HG02870 (cell line): ENCODE measurements around the gene RNU6-1.

ENCODE experiments used
- ATAC-seq: cut with Tn5 transposase; IDR thresholded peaks from one replicate; pipeline ENCODE4 v1.9.1; 2021; ENCODE audit warnings: mild to moderate bottlenecking, moderate library complexity; ENCODE audit not compliant: unreplicated experiment

RNU6-1 gene

DNA sequence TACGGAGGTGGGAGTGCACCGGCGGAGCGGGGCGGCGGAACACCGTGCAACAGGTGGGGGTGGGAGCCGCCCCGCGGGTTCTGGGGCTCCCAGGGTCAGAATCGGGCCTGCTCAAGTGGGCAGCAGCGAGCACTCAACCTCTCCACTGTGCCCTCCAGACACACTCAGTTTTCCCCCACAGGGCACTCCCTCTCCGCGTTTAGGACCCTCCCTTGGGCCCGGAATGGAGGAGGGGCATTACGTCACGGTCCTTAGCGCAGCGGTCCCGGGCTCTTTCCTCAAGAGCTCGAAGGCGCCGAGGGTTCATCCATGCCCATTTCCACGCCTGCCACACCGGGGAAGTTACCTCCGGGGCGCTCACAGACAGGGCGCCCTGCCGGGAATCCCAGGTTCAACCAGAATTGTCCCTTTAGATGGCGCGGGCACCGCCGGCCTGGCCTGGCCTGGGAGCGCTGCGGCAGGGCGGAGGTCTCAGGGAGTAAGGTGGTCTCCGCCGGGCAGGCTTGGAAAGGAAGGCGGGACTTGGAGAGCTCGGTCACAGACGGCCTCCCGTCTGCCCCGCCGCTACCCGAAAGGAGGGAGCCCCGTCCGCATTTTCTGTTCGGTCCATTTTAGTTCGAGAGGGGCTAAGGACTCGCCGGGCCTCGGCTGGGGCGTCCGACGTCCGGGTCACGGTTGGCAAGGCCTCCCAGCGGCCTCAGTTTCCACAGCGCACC is 5.1 kb downstream of the RNU6-1 start:
- ATAC-seq, result no peak

DNA sequence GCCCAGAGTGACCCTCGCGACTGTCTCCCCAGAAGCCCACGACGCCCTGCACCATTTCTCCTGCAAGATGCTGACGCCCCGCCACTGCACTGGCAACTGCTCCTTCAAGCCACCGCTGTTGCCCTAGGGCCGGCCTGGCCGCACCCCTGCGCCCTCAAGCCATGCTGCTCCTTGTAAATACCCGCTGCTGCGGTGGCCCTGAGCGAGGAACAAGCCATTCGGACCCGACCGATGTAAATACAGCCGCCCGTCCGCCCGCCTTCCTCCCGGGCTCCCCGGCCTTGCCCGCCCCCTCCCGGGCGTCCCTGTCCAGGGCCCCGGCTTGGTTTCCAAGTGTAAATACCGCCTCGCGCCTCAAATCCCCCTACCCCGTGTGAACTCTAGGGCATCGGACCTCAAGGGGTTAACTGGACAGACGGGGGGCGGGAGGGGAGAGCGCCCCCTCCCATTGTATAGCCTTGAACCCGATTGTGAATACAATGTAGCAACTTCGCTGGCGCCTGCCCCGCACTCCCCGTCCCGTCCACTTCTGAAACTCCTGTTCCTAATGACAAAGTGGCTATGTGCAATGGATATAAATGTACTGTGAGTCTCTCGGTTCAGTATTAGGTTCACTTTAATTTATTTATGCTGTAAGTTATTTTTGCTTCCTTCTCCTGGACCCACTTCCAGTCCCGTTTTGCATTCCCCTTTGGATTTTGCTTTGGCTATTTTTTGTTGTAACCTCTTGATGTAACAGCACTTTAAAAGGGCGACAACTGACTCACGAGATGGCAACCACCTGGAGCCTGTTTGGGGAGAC is 5.9 kb downstream of the RNU6-1 start:
- ATAC-seq, result no peak

DNA sequence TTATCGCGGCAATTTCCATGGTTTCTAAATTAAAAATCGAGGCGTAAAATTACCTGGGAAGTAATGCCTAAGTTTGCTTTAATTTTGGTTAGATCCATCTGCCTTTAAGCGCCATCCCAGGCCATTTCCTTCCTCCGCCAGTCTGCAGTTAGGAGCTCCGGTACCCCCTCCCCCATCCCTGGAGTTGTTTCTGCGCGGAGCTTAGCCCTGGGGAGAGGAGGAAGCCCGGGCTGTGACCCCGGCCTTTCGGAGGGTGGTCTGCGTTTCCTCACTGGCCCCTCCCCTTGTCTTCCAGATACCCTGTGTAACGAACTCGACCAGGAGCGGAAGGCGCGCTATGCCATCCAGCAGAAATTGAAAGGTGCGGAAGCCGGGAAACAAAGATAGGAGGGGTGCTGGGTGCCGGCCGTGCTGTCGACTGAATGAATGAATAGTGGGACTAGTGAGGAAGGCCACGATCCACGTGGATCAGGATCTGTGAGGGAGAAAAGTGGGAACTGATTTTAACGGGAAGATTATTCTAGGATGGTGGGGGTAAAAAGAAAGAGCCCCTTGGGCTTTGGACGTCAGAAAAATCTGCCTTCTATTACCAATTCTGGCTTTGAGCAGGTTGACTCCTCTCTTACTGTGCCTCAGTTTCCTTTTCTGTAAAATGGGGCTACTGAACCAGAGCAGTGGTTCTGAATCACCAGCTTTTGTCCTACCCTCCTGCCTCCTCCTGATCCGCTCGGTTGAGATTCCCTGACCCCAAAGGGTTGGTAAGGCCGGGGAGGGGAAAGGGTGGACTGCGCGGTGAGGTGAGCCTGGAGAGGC is 6.7 kb downstream of the RNU6-1 start:
- no peak for ATAC-seq

DNA sequence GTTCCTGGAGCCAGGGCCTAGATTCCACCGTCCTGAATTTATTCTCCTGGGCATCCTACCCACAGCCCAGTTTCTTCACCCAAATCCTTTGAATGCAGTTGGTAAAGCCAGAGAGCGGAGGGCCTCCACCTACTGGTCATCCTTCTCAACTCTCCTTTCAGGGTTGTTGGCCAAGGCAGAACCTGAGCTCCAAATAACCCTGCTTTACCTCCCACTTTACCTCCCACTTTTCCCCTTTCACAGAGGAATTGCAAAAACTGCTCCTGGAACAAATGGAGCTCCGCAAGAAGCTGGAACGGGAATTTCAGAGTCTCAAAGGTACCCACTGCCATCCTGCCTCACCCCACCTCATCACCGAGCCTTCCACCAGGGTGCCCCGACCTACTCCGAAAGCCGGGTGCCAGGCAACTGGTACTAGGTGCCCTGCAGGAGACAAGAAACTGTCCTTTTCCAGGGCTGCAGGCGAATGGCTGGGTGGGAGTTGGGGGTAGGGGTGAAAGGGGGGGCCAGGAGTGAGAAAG is 7.8 kb downstream of the RNU6-1 start:
- no peak for ATAC-seq

DNA sequence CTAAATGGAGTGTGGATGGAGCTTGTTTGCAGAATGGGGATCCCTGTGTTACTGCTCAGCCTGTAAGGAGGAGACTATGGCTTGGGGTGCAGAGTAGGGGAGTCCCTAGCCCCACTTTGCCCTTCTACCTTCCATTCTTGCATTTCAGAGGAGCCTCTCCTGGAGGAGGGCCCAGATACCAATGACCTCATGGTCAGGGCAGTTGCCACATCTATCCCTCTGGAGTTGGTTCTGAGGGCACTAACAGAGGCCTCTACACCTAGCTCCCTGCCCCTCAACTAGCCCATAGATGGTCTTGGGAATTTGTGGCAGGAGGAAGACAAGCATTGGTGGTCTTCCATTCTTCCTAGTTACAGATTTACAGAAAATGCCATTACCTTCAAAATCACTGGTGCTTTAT is 8.5 kb downstream of the RNU6-1 start:
- no peak for ATAC-seq

DNA sequence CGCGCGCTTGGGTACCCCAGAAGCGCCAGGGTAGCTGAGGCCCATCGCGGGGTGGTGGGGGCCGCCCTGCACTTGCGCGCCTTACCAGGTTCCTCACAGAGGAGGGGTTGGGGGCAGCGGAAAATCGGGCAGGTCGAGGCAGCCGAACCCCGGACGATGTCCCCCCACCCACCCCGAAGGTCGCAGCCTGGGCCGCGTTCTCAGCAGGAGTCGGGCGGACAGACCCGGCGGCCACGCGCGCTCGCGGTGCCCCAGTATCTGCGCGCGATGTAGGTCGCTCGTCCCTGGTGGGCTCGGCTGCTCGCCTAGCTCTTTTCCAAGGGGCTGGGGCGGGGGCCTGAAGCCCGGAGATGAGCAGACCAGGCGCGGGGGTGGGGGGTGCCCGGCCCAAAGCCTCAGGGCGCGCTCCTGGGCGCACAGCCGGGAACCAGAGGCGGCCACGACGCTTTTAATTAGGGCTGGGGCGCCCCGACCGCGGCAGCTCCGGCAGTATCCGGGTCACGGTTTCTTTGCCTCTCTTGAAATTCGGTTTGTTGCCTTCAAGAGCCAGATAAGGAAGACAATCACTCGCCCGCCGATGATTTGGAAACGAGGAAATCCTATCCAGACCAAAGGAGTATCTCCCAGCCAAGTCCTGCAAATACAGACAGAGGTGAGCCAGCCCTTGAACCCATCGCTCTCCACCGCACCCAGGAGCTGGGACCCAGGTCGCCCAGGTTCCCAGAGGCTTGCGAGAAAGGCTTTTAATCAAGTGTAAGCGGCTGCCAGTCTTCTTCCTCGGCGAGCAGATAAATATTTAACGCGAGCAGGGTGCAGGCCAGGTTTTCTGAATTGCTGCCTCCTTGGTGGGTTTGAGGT is 10.0 kb downstream of the RNU6-1 start:
- no peak for ATAC-seq

DNA sequence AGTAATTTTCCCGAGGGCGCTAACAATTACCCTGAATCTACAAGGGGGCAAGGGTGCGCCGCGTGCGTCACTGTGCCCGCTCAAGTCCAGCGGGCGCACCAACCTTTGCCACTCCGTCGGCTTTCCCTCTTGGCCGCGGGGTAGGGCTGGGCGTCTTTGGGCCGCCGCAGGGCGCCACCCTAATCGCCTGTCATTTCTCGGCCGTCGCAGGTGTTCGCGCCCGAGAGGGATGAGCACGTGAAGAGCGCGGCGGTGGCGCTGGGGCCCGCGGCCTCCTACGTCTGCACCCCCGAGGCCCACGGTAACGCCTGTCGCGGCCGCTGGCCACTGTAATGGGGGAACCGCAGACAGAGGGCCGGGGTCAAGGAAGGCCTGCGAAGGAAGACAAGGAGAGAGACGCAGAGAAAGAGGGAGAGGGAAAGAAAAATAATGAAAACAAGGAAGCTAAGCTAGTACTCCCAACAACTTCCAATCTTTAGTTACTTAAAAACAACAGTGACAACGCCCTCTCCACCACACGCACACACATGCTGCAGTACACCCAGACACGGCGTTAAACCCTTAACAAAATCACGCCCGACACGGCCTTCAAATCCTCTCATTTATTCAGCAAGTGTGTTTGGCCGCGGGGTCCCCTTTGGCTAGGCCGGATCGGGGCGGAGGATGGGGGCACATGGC is 10.7 kb downstream of the RNU6-1 start:
- no peak for ATAC-seq

DNA sequence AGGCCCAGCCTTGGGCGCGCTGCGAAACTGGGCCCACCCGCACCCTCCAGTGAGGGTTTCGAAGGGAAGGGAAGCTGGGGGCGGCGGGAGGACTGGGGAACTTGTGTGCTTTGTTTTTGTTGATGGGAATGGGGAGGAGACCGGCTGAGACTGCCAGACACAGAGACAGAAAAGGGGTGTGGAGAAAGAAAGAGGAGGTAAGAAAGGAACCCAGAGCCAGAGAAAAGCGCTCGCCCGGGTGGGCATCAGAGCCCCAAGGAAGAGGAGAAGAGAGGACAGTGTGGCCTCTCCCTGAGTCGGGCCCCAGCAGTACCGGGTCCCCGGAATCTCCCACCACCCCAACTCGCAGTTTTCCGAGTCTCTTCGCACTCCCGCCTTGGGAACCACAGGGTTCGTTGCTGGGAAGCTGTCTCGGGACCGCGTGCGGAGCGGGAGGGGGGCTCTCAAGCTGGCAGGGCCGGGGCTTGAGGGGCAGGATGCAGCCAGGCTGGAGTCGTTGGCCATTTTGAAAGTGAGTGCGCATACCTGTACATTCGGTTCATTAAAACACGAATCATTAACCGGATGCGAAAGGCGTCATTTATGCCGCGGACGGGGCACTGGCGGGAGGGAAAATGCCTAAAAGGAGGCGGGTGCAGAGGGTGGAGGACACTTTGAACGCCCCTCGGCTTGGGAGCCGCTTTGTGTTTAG is 11.4 kb downstream of the RNU6-1 start:
- ATAC-seq, result no peak

DNA sequence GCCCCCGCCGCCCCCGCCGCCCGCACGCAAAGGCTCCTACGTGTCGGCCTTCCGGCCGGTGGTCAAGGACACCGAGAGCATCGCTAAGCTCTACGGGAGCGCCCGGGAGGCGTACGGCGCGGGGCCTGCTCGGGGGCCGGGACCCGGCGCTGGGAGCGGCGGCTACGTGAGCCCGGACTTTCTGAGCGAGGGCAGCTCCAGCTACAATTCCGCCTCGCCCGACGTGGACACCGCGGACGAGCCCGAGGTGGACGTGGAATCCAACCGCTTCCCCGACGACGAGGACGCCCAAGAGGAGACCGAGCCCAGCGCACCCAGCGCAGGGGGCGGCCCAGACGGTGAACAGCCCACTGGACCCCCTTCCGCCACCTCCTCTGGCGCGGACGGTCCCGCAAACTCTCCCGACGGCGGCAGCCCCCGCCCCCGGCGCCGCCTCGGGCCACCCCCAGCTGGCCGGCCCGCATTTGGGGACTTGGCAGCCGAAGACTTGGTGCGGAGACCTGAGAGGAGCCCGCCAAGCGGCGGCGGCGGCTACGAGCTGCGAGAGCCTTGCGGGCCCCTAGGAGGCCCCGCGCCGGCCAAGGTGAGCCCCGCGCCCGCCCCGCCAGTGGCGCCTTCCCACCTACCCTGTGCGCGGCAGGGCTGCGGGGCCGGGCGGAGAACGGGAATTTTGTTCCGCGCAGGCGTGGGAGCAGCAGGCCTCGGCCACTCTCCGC is 12.1 kb downstream of the RNU6-1 start:
- ATAC-seq, result no peak

DNA sequence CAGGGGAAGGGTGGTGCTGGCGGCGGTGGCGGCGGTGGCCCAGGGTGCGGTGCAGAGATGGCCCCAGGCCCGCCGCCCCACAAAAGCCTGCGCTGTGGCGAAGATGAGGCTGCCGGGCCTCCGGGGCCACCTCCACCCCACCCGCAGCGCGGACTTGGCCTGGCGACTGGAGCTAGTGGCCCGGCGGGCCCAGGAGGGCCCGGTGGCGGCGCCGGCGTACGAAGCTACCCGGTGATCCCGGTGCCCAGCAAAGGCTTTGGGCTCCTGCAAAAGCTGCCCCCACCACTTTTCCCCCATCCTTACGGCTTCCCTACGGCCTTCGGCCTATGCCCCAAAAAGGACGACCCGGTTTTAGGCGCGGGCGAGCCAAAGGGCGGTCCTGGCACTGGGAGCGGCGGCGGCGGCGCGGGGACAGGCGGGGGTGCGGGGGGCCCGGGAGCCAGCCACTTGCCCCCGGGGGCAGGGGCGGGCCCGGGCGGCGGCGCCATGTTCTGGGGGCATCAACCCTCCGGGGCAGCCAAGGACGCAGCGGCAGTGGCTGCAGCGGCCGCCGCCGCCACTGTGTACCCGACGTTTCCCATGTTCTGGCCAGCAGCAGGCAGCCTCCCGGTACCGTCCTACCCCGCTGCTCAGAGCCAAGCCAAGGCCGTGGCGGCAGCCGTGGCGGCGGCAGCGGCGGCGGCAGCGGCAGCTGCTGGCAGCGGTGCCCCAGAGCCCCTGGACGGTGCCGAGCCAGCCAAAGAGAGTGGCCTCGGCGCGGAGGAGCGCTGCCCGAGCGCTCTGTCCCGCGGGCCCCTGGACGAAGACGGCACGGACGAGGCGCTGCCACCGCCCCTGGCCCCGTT is 12.9 kb downstream of the RNU6-1 start:
- no peak for ATAC-seq

DNA sequence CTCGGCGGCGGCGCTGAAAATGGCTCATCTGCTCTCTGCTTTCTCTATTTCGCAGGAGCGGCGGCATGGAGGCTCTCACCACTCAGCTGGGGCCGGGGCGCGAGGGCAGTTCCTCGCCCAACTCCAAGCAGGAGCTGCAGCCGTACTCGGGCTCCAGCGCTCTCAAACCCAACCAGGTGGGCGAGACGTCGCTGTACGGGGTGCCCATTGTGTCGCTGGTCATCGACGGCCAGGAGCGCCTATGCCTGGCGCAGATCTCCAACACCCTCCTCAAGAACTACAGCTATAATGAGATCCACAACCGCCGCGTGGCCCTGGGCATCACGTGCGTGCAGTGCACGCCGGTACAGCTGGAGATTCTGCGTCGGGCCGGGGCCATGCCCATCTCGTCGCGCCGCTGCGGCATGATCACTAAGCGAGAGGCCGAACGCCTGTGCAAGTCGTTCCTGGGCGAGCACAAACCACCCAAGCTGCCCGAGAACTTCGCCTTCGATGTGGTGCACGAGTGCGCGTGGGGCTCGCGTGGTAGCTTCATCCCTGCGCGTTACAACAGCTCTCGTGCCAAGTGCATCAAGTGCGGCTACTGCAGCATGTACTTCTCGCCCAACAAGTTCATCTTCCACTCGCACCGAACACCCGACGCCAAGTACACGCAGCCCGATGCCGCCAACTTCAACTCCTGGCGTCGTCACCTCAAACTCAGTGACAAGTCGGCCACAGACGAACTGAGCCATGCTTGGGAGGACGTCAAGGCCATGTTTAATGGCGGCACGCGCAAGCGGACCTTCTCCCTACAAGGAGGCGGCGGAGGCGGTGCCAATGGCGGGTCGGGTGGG is 13.7 kb downstream of the RNU6-1 start:
- ATAC-seq, result no peak

DNA sequence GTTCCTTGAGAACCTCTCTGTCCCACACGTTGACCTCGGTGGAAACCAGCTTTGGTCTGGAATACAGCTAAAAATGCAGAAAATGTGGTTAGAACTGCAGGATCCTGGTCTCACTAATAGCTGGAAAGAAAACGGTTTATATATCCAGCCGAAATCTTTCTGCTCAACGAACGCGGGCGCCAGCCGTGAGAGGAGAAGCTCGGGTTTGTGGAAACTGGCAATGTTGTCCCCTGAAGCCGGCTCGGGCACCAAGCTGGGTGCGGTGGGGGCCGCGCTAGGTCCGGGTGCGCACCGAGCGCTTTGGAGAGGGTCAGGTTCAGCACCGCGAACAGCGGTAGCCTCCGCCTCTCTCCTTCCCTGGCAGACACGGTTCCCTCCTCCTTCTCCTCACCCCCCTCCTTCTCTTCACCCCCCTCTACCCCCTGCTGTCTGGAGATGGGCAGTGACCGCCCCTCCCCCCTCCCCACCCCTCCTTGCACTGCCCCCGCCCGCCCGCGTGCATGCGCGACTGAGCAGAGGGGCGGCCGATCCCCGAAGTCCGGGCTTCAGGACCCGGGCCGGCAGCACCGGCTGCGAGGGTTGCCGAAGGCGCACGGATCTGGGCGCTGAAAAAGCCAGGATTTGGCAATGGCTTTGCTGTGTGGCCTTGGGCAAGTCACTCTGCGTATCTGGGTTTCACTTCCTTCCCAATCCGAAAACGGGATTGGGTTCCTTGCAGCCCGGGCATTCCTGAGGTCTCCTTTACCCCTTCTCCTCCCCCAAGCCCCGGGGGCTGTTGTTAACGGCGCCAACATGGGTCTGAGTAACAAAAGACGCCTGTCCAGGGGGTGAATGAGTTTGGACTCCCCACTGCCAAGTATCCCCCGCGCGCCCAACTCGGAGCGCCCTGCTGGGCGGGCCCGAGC is 14.6 kb downstream of the RNU6-1 start, which contains the start of gene SKOR1:
SKOR1 (plus strand) TSS at position 534 of the 905 bp plus-strand sequence; CDS start at position 628, 94 bp downstream.
- ATAC-seq, result no peak

DNA sequence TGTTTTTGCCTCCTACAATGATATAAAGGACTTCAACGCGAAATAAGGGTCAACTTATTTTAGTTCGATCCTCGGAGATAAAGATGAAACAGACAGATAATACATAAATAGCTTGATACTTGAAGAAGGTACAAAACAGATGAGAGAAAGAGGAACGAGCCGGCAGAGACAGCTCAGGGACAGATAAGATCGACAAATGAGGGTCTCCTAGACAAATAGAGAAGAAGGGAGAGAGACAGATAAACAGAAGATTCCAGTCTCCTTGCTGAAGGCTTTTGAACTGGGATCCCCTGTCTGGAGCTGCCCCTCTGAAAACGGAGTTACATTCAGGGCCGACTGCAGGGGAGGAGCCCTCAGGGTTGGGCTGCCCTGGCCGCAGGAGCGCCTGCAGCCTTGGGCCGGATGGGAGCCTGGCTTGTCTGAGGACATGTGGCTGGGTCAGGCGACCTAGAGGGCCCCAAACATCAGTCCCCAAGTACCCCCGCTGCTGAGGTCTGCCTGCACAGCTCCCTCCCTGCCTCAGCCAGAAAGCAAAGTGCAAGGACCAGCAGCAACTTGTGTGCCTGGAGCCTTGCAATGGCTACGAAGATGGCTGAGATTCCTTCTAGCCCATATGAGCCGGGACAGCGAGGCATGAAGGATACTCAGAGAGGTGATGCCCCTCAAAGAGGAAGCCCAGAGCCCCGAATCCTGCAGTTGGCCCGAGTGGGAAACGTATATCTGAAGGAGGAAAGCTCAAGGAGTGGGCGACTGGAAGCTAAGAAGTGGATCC is 15.5 kb downstream of the RNU6-1 start:
- ATAC-seq, result no peak

DNA sequence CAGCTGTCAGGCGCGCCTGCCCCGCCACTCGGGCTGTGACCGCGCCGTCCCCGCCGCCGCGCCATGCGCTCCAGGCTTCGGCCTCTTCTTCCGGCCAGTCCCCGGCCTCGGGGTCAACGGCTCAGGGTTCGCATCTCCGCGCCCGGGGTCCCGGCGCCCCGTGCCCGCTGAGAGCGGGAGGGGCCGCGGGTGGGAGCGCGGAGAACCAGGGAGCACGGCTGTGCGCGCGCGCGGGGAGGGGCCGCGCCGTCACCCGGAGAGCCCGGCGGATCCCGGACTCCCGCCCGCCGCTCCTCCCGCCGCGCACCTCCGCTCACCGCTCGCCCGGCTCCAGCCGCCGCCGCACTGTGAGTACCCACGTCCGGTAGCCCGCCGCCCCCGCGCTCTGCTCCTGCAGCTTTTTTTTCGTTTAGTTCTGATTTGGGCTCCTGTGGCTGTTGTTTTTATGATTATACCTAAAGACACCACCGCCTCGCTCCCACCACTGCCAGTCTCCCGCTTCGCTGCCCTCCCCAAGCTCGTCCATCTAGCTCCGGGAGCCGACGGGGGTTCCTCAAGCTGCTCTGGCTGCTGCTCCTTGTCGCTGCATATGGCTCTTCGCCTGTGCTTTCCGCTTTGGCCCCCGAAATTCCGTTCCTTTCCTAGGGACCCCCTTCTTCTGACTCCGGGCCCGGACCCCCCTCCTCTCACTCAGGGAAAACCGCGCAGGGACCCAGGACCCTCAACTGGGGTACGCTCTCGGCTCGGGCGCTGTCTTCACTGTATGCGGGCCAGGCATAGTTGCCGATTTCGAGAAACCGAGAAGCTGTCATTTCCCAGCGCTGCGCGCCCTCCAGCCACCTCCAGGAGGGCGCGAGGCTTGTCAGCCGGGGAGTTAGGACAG is 16.3 kb downstream of the RNU6-1 start:
- no peak for ATAC-seq
